ENCODE measurements around the gene MALL. TPM values are rescaled to one million over a fixed set of nuclear protein-coding genes. Genes with fewer than 3 reads are reported as not detected.

Gene MALL
- total and polyA plus RNA-seq, 2 of the 8 experiments (the other 6 are each of a cell fraction or from before 2014, with no cell fraction given) = 3.9 to 8.0 TPM

- no peak for TF ChIP-seq YY1 (IDR thresholded peaks at IDR 0.05; ENCODE audit: low read depth, low read length)
- no peak for TF ChIP-seq ATF2 (IDR thresholded peaks at IDR 0.05; ENCODE audit: low read length)
- no peak for TF ChIP-seq BRCA1 (IDR thresholded peaks at IDR 0.05; ENCODE audit: low read depth, low read length)
- TF ChIP-seq JUND (IDR thresholded peaks at IDR 0.05; ENCODE audit: low read length) = no peak
Measured at GRCh38 chr2:110131166-110131565, 15.5 kb upstream of the MALL start (continued).
